Measurements from ENCODE around the gene AATK.

The AATK gene

DNA sequence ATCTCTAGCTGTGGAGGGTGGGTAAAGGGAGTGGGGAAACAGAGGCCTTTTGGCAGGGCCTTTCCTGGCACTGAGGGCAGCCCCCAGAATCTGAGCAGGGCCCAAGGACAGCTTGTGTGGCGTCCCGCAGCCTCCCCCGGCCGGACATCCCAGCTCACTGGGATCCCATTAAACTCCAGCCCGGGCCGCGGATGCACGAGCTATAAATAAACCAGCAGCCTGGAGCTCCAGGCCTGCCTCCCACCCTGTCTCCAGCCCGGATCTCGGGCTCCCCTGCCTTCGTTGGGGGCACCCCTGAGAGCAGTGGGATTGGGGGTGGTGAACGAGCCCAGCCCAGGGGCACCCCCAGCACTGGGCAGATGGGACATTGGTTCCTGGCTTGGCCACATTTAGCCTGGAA, 13.8 kb upstream of the AATK start:
- DNase-seq: no peak

DNA sequence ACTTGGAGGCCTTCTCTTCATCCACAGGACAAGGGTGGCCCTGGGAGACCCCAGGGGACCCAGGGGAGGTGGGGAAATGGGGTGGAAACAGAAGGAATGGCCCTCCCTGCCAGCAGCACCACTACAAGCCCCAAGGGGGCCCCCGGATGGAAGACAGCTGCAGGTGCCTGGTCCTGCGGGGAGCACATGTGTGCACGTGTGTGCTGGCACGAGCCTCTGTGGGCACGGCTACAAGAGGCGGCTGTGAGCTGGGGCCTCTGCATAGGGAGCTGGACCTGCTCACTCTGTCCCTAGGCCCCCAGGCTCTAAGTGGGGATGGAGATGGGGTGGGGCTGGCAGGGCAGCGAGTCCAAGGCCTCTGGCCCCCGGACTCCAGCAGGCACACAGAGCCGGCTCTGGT, 13.2 kb upstream of the AATK start:
- DNase-seq: no peak

DNA sequence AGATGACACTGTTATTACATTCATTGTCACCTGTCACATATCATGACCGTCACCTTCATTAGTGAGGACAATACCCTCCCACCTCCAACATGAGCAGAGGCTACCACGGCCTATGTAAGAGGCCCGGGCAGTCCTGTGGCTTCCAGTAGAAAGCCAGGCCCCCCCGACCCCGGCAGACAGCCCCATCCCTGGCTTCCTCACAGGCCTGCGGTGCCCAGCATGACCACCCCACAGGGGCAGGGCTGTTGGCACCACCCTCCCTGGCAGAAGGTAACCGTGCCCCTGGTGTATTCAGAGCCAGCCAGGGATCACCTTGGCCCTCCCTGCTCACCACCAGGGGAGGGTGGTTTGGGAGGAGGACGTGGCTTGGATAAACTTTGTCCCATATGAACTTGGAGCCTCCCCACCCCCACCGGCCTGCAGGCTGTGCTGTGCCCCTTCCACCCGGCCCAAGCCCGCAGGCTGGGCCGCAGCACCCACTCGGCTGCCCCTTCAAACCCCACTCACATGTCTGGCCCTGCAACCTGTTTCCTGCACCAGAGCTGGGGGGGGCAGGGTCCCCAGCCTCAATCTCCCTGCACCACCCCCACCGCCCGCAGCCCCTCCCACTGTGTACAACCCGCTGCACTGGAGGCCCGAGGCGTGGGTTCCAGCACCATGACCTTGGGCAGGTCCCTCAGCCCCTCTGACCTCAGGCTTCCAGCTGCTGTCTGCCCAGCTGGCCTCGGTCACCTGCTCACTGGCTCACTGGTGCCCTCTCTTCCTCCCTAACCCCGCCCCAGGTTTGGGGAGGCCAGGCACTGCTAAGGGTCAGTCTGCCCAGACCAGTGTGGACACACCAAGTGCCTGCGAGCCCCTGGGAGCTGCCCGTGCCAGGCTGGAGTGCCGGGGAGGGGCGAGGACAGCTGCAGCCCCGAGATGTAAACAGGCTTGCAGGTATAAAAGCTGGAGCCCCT, 12.4 kb upstream of the AATK start:
- no peak for DNase-seq

DNA sequence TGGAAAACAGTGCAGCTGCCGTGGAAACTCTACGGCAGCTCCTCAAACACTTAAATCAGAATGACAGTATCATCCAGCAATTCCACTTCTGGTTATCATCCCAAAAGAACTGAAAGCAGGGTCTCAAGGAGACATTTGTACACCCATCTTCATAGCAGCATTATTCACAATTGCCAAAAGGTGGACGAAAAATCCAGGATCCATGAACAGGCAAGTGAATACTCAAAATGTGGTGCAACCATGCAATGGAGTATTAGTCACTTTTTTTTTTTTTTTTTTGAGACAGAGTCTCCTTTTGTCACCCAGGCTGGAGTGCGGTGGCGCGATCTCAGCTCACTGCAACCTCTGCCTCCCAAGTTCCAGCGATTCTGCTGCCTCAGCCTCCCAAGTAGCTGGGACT, 10.6 kb upstream of the AATK start:
- DNase-seq: no peak

DNA sequence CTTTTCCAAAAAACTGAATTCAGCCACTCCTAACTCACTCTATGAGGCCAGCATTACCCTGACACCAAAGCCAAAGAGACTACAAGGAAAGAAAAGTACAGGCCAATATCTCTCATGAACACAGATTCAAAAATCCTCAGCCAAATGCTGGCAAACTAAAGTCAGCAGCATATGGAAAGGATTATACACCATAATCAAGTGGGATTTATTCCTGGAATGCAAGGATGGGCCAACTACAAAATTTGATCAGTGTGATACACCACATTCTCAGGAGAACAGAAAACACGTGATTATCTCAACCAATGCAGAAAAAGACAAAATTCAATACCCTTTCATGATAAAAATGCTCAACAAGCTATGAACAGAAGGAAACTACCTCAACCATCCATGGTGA, 7.7 kb upstream of the AATK start:
- no peak for DNase-seq

DNA sequence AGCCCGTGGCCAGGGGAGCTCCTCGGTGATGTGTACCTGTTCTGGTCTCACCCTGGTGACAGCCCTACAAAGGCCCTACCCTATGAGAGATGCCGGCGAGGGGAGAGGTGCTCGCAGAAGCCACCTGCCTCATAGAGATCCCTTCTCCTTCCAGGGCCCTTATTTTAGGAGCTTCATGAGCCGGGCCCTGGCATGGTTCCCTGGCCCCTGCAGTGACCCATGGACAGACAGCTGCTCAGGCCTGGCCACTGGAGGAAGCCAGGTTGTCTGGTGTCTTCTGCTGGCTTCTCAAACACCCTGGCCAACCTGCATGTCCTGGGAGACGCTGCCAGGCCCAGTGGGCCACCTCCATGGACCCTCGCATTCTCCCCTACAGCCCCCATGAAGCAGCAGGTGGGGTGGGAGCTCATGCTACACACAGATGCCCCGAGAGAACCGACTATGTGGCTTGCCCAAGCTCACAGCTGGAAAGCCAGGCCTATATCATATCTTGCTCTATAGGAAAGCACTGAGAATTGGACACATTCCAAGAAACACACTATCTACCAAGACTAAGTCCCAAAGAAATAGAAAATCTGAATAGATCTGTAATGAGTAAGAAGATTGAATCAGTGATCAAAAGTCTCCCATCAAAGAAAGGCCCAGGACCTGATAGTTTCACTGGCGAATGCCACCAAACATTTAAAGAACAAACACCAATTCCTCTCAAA, 7.2 kb upstream of the AATK start:
- DNase-seq: no peak

DNA sequence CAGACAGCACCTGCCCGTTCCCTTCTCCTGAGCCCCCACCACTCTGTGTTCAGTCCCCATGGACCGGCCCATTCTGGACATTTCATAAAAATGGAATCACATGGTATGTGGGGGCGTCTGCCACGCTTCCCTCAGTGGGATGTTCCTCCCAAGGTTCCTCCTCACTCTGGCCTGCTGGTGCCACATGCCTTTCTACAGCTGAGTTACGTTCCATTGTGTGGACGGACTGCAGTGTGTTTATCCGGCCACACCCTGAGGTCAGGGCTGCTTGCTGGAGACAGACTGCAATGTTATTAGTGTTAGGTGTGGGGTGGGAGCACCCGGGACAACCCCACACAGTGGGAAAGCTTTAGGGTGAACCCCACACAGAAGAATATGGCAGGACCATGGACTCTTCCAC, 5.9 kb upstream of the AATK start:
- DNase-seq: no peak

DNA sequence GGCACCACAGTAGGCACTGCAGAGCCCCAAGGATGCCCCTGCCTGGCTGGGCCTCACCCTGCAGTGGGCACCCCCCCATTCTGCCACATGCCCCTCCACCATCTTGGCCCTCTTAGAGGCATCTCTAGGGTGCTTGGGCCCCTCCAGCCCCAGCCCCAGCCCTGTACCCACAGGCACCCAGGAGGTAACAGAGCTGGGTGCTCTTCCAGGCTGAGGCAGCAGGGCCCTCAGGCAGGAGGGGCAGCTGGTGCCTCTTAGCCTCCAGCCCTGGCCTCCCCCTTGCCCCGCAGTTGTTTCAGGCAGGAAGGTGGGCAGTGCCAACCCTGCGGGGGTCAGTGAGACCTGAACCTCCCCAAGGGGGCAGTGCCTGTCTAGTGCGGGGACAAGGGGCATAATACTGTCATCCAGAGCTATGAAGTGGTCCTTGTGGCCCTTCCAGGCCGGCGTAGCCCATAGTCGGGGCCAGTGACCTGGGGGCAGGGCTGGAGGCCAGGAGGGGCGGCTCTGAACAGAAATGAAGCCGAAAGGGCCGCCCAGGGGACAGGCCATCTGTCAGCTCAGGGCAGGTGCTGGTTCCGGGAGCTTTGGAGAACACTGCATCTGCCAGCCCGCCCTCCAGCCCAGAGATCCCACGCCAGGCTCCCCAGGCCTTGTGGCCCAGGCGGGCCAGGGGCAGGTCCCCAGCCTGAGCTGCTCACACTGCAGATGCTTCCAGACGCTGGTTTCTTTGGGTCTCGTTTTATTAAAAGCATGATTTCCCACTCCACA, 4.9 kb upstream of the AATK start:
- no peak for DNase-seq

DNA sequence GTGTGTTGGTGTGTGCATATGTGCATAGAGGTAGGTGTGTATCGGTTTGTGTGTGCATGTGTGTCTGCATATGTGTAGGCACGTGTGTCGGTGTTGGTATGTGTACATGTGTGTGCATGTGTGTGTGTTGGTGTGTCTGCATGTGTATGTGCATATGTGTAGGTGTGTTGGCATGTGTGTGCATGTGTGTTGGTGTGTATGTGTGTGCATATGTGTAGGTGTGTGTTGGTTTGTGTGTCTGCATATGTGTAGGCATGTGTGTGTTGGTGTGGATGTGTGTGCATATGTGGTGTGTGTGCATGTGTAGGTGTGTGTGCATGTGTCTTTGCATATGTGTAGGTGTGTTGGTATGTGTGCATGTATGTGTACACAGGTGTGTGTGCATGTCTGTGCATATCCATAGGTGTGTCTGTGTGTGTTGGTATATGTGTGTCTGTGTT, 3.9 kb upstream of the AATK start:
- no peak for DNase-seq

DNA sequence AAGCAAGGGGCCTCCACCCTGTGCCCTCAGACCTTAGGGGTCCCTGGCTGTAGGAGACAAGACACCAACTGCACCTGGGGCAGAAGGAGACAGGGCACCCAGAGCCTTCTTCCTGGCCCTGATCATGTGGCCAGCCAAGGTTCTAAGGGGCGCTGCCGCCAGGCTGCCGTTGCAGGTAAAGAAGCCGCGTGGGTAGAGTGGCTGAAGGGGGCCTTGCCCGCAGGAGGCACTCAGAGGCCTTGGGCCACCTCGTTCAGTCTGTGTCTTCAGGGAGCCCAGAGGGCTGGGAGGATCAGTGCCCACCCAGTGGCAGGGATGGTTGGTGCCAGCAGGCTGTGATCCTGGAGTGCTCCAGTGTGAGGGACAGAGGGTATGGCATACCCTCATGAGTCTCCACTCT, 1.6 kb upstream of the AATK start:
- no peak for DNase-seq

DNA sequence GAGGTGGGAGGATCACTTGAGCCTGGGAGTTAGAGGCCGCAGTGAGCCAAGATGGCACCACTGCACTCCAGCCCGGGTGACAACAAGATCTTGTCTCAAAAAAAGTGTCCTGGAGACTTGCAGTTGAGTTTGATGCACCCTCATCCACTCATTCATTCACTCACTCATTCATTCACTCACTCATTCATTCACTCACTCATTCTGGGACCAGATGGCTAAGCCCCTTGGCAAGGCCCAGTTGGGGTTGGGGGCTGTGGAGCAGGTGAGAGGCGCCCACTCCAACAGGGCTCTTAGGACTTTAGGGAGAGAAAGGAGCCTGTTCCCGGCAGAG, 1.1 kb upstream of the AATK start:
- no peak for DNase-seq

DNA sequence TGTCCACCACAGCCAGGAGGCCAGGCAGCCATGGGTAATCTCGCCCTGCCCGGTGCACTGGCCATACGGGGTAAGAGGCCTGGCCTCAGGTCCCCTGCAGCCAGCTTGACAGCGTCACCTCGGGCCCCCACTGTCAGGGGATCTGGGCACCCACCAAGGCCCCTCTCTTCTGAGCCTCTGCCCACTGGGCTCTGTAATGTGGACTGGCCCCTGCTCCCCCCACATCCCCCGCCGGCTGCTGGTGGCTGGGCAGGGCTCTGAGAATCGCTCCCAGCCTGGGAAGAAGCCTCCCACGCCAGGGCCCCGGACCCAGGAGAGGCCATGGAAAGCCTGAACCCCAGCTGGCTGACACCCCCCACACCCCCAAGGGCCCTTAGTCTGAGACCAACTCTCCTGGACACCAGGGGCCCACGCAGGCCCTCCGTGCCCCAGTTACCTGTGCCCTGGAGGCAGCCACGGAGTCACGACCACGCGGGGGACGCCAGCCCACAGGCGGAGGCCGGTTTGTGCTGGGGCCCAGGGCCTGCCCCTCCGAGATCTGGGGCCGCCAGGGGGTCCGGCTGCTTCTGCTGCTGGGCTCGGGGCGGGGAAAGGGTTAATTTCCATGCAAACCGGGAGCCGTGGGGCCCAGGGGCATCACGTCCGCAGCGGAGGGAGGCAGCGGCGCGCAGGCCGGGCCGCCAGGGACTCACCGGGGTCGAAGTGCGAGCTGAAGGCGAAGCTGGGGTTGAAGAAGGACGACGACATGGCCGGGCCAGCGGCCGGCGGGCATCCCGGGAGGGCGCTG, 582 bp downstream of the AATK start, which contains the start of gene PVALEF:
TSS of gene PVALEF (plus strand) at position 262 of the 787 bp plus-strand sequence. CDS start 15,720 bp downstream, outside the sequence.
- DNase-seq: no peak

DNA sequence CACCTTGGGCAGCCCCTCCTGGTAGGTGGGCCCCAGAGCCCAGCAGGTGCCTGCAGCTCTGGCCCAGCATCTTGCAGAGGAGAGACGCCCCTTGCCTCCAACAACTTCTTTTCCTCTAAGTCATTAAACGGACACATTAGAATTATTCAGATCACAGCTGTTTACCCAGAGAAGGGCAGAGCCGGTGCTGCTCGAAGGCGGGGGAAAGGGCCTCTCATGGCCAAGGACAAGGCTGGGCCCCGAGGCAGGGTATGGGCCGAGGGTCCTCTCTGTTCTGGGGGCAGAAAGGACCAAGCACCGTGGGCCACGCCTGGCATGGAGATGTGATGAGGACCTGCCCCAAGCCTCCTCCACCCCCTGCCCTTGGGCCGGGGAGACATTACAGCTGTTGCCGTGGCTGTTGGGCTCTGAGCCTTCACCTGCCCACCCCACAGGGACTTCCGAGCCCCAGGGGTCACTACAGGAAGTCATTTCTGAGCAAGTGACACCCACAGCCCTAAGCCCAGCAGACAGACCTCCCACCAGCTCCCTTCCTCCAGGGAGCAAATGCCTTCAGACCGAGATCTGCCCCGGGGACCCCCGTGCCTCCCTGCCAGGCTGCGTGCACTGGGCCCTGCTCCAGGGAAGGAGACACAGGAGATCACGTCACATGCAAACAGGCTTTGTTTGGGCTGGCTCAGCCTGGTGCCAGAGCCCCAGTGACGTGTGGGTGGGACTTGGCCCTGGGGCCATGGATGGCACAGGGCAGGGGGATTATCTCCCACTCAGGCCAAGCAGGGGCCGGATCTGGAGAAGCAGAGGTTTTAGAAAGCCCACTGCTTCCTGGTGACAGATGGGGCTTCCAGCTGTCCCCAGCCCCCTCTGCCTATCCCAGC, 1.4 kb downstream of the AATK start:
- DNase-seq: no peak

DNA sequence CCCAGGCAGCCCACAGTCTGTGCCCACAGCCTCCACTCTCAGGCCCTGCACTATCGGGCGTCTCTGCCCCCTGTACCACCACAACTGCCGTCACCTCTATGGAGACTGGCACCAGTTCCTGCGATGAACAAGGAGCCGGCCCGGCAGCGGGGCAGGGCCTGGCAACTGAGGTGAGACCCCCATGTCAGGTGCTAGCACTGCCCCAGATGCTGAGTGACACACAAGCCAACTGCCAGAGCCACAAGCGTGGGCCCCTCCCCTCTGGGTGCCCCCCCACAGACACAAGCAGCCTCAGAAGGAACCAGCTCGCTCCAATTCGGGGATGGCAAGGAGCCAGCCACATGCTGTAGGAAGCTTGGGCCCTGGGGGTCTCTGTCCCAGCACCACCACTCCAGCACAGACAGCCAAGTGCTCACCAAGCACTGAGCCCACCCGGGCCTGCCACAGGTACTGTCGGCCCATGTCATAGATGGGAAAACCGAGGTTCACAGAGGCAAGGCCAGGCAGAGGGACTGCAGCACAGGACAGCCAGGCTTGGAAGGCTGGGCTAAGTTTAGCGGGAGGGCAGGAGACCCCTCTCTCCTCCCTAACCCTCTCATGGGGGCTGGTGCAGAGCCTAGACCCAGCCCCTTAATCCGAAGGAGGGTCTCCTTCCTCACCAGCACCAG, 2.2 kb downstream of the AATK start:
- DNase-seq: no peak

DNA sequence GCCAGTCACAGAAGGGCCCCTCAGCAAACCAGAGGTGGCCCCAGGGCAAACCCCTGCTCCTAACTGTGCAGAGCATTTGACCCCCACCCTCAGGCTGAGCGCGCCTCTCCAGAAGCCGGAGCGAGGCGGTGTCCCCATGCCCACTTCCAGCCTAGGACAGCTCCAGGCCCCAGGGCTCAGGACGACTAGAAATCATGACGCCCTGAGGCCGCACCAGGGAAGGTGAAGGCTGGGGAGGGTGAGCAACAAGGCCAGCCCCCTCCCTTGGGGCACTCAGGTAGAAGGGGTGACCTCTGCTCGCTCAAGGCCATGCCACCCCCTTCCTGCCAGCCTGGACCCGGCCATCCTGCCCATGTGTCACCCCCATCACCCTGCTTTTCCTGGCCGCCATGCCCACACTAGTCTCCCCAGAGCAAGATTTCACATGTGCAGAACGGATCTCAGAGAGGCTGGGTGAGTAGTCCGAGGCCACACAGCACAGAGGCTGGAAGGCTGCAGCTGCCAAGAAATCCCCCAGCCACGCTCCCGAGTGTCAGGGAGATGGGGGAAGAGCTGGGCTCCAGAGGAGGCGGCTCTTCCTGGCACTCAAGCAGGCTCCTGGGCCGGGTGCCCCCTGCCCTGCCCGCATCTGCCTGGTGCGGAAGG, 2.8 kb downstream of the AATK start:
- DNase-seq: no peak

DNA sequence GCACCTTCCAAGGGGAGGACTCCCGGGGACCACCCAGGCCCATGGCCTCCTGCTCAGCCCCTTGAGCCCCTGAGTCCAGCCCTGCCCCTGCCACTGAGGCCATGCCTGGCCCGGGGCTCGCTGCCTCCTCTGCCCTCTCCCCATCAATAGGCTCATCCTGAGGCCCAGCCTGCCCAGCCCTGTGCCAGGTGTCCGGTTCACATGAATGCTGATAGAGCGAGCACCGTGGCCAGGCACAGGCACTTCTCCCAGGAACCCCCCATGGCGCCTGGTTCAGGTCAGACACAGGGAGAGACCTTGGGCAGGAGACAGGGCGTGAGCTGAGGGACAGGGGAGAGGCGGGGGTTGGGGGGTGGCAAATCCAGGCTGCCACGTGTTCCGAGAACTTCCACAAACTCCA, 3.5 kb downstream of the AATK start:
- DNase-seq: no peak

DNA sequence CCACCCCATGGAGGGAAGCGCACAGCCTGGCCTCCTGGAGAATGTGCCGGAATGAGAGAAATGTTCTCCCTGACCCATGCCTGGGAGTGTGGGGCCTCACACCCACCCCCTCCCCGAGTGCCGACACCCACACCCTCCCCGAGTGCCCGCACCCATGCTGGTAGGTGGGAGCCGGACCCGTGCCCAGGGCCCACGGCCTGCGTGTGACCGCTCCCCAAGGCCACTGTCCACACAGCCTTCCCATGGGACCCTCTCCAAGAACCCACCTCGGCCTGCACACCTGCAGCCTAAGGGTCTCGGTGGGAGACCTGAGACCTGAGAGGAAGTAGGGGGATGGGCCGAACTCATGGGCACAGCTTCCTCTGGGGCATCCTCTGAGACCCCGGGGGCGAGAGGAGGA, 4.0 kb downstream of the AATK start:
- no peak for DNase-seq

DNA sequence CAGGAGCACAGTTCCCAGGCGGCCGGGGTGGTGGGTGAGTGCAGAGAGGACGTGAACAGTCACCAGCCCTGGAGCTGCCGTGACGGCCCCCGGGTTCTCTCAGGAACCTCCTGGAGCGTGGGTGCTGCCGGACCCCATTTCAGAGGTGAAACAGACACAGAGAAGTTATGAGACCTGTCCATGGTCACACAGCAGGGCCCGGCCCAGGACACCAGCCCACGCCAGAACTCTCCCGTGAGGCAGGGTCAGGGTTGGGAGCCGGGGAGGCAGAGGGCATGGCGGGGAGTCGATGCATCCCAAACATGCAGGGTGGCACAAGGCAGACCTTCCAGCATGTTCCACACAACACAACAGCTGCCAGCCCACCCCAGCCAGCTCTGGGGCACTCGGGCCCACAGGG, 4.5 kb downstream of the AATK start:
- DNase-seq: no peak

DNA sequence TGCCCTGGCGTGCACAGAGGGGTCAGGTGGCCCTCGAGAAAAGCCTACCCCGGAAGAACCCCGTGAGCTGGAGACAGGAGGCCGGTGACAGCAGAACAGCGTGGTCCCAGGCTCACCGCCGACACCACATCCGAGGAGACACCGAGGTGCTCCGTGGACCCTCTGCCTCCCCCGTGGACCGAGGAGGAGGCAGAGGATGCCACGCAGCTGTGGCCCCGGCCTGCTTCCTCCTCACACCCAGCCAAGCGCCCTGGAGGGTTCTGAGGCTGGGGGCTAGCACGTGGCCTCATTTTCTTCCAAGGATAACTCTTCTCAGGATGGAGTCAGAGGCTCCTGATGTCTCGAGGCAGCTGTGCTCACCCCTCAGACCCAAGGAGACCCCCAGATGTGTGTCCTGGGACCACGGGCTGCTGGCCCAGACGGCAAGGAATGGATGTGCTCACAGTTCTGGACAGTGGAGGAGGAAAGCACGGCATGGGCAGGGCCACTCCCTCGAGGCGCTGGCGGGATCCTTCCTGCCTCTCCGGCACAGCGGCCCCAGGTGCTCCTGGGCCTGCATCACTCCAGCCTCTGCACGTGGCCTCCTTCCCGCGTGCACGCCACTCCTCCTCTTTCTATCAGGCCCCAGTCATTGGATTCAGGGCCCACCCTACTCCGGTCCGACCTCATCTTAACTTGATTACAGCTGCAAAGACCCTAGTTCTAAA, 5.1 kb downstream of the AATK start:
- DNase-seq: no peak

DNA sequence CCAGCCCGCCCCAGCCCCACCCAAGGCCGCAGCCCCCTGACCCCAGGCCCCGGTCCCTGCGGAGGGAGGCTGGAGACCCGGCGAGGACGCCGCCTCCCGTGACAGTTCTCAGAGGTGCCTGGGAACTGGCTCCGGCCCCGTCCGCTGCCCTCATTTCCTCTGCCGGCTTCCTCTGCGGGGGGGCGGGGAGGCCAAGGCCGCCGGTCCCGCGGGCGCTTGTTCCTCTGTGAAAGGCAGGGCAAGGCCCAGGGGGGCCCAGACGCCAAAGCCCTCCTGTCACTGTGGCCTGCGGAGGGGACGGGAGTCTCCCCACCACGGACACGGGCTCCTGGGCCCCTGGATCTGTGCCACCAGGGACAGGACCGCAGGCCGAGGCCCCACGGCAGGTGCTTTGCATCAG, 5.7 kb downstream of the AATK start:
- no peak for DNase-seq

All from activated effector memory CD4-positive, alpha-beta T cell treated with anti-CD3 and anti-CD28 coated beads, Interleukin-2, amount 50 U/mL, for 16 hours (primary cell).